Stimulated activated CD4-positive, alpha-beta T cell treated with anti-CD3 and anti-CD28 coated beads, Interleukin-1b, Interleukin-23, amount 100 ng/mL, for 4 hours (primary cell): ENCODE measurements around the gene KARS1.

Experiments used
- DNase-seq, 2 donors: peaks; one replicate each; pipeline ENCODE4 v3.0.0-alpha.2; 2020; ENCODE audit warnings: low read depth in 2 of 2

KARS1 gene

DNA sequence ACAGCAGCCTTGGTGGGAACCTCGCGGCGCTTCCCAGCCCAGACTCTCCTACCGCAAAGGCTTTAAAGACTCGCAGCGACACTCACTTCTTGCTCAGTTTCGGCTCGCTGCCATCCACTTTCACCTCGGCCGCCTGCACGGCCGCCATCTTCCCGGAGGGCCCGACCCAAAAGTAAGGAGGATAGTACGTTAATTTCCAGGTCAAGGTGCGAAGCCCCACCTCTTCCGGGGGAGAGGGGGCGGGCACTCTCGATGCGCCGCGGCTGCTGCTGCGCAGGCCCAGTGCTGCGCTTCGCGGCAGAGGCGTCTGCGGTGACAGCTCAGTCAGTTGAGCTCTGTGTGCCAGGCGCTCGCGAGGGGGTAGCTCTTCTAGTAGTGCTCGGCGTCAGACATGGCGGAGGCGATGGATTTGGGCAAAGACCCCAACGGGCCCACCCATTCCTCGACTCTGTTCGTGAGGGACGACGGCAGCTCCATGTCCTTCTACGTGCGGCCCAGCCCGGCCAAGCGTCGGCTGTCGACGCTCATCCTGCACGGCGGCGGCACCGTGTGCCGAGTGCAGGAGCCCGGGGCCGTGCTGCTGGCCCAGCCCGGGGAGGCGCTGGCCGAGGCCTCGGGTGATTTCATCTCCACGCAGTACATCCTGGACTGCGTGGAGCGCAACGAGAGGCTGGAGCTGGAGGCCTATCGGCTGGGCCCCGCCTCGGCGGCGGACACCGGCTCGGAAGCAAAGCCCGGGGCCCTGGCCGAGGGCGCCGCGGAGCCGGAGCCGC lies at the start of gene KARS1, which contains the start of gene TERF2IP:
TSS of gene KARS1 (minus strand) at position 174 of the 773 bp plus-strand sequence. CDS start at position 148, 26 bp downstream.
TSS of gene TERF2IP (plus strand) at position 282 of the 773 bp plus-strand sequence. CDS start at position 392, 110 bp downstream.
- DNase-seq = peak; percentile 88 to 91

DNA sequence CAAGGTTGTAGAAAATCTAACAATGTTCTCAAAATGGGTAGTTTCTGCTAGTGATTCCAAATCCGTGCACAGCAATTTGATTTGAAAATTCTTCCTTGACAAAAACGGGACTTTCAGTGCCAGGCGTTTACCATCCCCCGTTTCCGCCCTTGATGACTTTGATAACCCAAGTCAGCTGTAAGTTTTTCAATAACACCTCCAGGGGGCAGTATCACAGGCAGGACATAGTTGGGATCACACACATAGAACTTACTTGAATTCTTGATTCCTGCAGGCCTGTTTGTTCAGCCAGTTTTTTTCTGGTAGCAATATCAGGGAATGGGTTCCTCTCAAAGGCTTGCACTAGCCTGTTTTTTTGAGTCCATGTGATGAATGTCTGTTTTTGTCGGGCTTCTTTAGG lies 48.2 kb upstream of the KARS1 start:
- no peak for DNase-seq

DNA sequence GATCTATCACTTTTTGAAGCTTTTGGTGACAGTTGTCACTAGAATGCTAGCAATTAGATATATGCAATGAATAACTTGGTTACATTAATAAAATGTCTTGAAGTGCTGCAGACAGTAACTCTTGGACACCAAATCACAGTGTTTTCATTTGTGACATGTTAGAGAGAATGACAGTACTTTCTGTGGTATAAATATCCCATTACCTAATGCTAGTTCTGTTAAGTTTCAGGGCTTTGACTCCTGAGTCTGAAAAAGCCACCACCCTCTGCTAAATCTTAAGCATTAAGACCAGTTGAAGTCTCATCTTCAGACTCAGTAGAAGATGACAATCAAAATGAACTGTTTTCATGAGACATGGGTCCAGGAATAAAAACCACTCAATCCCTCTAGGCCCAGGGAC lies 39.9 kb upstream of the KARS1 start:
- DNase-seq = no peak

DNA sequence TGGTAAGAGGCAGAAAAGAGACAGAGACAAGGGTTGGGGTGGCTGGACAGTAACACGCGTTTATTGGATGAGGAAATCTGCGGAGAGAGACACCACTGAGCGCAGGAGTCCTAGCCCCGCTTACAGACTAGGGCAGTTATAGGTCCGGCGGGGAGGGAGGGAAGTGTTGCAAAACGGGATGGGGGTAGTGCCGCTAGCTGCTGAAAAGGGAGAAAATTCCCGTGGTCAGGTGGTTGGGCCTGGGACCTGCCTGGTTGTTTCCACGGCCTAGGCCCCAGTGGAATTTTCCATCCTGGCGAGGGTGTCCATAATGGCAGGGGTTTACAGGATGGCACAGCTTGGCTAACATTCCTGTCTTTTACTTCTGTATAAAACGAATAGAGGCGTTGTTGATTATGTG lies 34.8 kb upstream of the KARS1 start:
- no peak for DNase-seq

DNA sequence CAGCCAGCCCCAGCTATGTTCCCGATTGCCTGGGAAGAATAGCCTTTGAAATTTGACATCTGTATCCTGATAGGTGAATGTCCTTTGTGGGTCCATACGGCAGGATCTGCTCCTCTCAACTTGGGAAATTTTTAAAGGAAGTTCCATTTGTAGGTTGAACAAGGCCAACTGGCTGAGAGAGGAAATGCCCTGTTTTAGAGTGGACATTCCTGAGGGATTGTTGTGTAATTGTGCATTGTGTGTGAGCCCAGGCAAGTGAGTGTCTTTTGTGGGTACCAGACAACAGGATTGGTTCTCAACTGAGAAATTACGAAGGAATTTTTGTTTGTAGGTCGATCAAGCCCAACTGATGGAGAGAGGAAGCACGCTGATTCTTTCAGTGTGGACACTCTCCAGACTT lies 31.9 kb upstream of the KARS1 start:
- no peak for DNase-seq

DNA sequence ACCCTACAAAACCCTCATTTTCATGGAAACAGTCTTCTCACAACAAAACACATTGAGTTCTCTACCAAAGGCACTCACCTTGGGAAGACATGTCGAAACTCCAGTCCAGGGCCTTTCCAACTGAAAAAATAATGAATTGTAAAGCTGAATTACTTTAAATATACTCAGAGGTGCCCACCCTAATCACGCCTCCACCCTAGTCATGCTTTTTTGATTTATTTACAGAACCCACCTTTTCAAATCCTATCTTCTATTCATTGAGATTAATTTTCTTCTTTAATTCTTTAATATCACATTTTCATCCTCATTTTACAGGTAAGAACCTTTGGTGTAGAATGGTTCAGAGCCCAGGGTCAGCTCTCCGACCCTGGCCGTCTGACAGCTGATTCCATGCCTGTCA lies 29.4 kb upstream of the KARS1 start, which contains the start of gene CPHXL2:
TSS of gene CPHXL2 (minus strand) at position 101 of the 400 bp plus-strand sequence. CDS start at position 91, 10 bp downstream.
- DNase-seq = no peak

DNA sequence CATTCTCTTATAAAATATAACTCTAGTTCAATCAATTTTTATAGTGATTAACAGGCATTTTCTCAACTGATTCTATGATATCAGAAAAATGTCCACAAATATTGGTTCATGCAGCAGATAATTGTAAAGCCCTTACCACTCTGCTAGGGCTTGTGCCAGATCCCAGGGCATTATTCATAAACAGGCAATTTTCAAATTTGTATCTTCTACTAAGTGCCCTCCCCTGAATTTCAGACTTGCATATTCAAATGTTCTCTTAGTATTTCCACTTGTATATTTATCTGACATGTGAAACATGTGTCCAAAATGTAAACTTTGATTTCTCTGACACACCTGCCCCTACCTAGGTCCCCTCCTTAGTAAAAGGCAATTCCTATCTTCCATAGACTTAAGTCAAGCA lies 20.0 kb upstream of the KARS1 start:
- DNase-seq = no peak

DNA sequence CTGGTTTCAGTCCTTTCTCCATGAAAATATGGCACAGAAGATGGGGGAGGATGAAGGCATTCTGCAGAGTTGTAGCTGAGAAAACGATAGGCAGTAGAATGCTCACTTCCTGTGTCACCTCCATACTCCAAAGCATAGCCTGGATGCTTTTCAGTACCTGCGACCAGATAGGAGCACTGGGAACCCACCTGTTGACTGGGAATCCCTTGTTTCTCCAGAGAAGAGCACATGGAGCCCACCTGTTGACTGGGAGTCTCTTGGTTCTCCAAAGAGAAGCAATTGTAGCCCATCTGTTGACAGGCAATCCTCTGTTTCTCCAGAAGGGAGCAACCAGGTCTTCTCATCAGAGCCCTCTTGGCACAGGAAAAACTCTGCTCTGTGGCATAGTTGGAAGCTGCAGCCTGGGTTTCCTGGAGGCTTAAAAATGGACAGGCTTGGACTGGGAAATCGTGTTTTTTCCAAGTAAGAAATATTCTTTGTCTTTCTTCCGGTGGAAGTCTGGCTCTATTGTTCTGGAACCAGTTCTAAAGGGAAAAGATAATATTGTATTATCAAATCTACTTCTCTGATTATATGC lies 13.3 kb upstream of the KARS1 start:
- DNase-seq = no peak

DNA sequence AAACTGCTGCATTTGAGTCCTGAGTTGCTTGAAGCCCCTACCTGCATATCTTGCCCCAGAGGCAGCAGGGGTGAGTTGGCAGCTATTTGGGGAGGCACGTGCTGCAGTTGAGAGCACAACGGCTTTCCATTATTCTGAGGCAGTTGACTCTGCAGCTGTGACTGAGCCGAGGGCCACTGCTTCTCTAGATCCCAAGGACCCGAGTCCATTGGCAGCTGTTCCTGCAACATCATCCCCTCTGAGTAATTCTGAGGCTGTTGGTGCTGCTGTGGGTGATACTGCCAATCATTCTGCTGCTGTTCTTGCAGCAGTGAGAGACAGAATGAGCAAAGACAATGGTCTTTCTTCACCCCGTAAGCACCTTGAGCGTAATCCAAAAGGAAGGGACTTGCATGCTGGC lies 12.9 kb upstream of the KARS1 start:
- DNase-seq = no peak

DNA sequence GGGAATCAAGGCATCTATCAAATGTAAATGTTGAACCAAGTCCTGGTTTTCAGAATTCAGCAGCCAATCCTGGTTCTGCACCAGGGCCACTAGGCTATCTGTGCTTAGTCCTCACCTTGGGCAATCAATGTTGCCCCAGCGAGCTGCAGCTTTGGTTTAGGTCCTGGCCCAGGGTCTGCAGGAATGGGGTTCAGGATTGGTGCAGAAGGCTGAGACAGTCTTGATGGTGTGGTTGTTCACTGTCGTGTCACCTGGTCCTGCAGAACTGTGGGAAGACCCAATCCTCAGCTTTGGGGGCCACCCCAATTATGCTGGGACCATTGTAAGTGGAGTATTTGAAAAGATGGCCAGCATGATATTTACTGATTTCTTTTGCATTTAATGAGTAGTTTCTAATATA lies 10.7 kb upstream of the KARS1 start:
- DNase-seq = no peak

DNA sequence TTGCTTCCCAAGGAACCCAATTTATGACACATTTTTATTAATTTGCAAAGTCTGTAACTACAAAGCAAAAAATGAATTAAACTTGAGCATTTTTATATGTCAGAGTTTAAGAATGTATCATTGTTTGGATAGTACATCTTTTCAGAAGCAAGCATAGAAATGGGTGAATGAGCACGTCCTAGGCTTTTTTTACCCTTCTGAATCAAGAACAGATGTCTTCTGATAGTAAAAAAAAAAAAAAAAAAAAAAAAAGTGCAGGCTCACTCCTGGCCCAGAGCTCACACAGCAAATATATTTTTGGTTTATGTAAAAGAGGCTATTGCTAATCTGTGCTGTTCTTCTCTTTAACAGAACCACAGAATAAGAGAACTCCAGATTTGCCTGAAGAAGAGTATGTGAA lies 6.5 kb upstream of the KARS1 start:
- DNase-seq = no peak

DNA sequence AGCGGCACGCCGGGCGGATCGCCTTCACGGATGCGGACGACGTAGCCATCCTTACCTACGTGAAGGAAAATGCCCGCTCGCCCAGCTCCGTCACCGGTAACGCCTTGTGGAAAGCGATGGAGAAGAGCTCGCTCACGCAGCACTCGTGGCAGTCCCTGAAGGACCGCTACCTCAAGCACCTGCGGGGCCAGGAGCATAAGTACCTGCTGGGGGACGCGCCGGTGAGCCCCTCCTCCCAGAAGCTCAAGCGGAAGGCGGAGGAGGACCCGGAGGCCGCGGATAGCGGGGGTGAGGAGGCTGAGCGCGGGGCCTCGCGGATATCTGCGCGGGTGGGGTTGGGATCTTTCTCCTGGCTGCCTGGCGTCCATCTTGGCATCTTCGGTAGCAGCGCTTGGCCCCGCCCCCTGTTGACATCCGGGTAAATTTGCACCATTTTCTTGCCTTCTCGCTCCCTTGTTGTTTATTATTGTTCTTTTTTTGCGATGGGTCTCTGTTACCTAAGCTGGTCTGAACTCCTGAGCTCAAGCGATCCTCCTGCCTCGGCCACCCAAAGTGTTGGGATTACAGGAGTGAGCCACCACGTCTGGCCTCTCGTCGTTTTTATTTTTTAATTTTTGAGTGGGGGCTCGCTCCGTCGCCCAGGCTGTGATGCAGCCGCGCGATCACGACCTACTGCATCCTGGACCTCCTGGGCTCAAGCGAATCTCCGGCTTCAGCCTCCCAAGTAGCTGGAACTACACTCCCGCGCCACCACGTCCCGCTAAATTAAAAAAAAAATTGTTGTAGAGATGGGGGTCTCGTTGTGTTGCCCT lies 1.0 kb upstream of the KARS1 start:
- peak; percentile 74 to 80 for DNase-seq

DNA sequence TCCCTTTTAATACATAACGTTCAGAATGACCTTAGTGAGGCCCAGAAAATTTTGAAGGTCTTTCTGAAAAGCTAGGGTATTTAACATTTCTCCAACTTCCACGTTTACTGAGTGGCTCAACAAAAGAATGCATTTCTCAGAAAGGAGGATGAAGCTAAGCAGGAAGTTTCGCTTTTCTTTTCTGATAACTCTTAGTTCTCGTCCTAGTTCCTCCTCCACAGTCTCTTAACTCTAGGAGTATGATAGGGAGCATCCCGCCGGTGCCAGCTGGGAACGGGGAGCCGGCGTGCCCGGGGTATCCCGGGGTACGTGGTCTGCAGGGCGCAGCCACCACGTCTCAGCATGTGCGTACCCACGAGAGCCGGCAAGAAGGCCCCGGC lies 363 bp downstream of the KARS1 start:
- no peak for DNase-seq

DNA sequence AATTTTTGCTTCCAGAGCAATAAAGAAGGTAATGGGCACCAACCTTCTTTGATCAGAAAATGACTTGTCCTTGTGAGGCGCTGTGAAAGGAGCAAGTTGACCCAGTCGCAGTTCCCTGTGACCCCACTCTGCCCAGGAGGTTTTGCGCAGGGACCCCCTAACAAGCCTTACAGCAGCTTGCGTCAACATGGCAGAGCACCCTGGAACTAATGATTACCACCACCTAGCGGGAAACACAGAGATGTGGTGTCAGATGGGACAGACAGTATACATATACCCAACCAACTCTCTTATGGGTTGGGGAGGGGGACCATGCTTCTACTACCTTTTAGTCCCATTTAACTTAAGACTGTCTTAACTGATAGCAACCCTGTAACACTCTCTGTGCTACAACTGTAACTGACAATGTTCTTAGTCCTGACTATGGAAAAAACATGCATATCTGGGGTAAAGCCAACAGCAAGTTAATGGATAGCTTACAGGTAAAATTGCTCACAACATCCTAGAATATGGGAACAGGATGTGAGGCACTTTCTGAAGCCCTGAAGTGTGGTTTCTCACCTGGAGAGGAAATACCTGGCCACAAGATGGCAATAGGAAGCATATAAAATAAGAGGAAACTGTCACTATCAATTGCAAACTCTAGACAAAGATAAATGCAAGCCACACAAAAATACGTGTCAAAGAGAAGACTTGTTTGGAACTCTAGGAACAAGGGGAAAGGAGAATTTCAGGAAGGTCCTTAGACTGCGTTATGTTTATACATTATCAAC lies 3.0 kb downstream of the KARS1 start:
- DNase-seq = no peak

DNA sequence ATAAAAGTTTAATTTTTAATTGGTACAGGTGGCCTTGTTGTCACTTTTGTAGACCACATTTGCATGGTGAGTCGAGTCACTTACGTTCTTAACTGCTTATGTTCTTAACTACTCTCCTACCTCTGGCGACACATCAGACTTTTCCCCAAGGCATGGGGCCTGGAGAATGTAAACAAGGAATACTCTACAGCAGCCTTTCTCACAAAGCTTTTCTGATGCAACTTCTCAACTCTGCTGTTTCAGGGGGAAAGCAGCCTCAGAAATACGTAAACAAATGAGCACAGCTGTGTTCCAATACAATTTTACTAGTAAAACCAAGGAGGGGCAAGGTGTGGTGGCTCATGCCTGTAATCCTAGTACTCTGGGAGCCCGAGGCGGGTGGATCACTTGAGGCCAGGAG lies 6.9 kb downstream of the KARS1 start:
- no peak for DNase-seq

DNA sequence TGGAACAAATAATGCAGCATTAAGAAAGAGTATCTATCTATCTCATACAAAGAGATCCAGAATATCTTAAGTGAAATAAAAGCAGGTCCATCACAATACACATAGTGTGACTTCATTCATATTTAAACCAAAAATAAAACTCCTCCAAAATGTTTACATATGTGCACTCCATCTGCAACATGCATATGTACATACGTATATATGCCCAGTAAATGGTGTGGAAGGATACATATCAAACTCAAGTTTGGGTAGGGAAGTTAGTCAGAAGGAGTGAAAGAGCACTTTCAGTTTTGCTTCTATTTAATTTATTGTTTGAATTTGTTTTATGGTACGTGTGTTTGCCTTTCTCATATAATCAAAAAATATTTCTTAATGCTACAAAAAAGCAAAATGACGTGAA lies 12.4 kb downstream of the KARS1 start:
- DNase-seq = no peak

DNA sequence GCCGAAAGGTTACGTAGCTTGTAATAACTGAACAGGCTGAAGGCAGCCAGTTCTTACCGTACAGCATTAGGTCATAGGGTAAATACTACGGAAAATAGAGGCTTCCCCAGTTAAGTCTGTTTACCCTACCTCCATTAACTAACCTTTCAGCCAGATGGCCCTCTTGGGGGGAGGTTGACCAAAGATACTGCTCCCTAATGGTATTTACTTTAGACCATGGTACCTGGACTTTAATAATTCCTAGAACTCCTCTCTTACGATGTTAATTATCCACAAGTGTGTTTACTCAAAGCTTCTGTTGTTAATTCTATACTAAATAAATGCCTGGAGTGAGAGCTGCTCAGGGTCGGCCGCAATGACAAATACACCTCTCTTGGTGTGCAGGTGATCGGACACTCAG lies 14.6 kb downstream of the KARS1 start:
- no peak for DNase-seq

DNA sequence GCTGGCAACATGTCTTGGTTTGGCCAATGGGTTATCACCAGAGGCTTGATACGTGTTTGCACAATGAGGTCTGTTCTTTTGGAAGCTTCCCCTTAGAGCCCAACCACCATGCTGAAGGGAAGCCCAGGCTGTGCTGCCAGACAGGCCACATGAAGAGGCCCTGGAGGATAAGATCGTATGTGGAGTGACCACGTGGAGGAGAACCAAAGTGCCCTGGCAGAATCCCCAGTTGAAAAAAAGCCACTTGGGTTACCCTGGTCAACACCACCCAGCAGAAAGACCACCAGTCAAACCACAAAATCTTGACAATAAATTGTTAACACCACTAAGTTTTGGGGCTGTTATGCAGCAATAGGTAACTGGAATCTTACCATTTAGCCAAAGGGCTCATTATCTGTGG lies 17.4 kb downstream of the KARS1 start:
- DNase-seq = no peak

DNA sequence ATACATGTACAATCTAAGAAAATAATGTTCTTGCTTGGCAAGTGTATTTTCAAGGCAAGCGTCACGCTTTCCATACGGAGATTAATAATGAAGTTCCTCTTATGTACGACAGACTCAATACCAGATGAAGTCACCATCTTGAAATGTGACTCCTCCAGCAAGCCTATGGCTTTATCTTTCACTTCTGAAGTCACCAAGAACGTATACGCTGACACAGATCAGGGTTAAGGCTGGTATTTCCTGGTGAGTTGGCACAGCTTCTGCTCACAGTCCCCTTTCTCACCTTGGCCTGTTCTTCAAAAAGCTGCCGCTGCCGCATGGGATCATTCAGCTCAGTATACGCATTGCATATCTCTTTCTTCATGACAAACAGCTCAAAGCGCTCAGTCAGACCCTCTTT lies 18.3 kb downstream of the KARS1 start:
- DNase-seq = no peak

DNA sequence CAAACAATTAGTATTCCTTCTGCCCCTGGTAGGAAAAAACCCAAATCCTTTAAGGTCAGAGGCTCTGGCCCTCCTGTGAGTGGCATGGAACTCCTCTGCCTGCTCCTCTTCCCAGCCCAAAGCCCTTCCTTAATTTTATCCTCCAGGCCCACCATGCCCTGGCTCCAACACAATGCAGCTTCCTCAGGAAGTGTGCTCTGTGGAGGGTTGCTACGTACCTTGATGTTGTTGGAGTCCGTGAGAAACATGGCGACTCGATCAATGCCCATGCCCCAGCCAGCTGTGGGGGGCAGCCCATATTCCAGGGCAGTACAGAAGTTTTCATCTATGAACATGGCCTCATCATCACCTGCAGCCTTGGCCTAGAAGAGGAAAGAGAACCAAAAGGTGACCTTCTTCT lies 19.1 kb downstream of the KARS1 start:
- DNase-seq = no peak

DNA sequence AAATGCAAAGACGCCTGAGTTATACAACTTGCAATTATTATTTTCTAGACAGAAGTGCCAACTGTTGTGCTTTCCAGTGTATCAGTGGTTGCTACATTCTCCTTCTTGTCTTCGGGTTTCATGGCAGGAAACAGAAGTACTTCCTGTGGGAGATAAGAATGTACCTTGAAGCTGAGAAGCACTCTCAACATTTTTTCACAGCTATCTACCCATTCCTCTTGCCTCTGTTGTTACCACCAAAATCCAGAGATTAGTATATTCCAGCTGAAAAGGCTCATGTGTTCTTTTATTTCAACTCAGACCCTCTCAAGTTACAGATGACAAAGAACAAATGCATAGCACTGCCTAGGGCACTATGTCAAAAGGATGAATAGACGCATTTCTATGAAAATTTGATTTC lies 19.6 kb downstream of the KARS1 start:
- no peak for DNase-seq

DNA sequence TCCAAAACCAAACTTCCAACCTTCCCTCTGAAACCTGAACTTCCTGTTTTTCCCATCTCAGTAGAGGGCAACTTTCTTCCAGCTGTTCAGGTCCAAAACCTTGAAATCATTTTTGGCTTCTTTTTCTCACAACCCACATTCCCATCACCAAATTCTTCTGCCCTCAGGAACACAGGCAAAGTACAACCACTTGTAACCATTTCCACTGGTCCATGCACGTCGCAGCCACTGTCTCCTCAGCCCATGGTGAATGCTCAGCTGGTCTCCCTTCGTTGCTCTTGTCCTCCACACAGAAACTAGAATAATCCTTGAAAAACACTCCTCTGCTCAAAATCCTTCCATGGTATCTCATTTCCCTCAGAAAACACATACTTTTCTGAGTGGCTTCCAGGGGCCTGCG lies 20.7 kb downstream of the KARS1 start:
- DNase-seq = no peak
